ENCODE results near the gene OR10A4.
A peak's percentile ranks its signal among the peaks of the same experiment; 100 is the strongest.

OR10A4 gene

DNA sequence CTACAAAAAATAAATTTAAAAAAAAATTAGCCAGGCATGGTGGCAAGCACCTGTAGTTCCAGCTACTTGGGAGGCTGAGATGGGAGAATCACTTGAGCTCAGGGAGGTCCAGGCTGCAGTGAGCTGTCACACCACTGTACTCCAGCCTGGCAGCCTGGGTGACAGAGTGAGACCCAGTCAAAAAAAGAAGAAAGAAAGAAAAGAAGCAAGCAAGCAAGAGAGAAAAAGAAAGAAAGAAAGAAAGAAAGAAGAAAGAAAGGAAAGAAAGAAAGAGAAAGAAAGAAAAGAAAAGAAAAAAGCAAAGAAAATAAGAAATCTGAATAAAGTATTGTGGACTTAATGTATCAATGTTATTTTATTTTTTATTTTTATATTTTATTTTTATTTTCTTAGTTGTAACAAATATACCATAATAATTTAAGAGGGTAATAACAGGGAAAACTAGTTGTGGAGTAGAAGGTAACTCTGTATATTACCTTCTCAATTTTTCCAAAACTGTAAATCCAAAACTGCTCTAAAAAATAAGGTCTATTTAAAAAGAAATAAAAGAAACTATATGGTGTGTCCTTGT is 48.7 kb downstream of the OR10A4 start:
- no peak overlapping the region for H3K4me3 ChIP-seq (ENCODE audit: low read depth, low read length)
- TF ChIP-seq, protein P1, sequence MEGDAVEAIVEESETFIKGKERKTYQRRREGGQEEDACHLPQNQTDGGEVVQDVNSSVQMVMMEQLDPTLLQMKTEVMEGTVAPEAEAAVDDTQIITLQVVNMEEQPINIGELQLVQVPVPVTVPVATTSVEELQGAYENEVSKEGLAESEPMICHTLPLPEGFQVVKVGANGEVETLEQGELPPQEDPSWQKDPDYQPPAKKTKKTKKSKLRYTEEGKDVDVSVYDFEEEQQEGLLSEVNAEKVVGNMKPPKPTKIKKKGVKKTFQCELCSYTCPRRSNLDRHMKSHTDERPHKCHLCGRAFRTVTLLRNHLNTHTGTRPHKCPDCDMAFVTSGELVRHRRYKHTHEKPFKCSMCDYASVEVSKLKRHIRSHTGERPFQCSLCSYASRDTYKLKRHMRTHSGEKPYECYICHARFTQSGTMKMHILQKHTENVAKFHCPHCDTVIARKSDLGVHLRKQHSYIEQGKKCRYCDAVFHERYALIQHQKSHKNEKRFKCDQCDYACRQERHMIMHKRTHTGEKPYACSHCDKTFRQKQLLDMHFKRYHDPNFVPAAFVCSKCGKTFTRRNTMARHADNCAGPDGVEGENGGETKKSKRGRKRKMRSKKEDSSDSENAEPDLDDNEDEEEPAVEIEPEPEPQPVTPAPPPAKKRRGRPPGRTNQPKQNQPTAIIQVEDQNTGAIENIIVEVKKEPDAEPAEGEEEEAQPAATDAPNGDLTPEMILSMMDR (IDR thresholded peaks at IDR 0.05; ENCODE audit: low read depth, low read length): no peak

DNA sequence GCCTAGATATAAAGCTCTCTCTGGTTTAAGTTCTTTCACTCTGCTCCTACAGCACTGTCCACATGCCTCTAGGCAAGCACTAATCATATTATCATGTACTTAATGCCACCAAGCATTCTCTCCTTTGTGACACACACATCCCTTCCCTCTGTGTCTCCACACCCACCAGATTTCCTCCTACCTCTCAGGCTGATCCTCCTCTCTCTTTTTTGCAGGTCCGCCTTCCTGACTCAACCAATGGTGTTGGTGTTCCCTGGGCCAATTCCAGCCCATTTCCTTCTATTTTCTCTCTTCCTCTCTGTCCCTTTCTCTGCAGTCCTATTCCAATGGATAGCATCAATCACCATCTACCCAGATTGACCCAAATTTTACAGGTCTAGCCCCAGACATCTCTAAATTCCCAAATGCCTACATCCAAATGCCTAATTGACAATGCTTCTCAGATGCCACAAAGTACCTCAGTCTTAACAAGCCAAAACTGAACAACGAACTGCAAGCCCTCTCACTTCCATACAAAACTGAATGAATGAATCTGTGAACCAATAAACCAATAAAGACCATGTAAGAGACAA is 49.3 kb downstream of the OR10A4 start:
- H3K4me3 ChIP-seq (ENCODE audit: low read depth, low read length): peak overlapping the region; percentile 71

DNA sequence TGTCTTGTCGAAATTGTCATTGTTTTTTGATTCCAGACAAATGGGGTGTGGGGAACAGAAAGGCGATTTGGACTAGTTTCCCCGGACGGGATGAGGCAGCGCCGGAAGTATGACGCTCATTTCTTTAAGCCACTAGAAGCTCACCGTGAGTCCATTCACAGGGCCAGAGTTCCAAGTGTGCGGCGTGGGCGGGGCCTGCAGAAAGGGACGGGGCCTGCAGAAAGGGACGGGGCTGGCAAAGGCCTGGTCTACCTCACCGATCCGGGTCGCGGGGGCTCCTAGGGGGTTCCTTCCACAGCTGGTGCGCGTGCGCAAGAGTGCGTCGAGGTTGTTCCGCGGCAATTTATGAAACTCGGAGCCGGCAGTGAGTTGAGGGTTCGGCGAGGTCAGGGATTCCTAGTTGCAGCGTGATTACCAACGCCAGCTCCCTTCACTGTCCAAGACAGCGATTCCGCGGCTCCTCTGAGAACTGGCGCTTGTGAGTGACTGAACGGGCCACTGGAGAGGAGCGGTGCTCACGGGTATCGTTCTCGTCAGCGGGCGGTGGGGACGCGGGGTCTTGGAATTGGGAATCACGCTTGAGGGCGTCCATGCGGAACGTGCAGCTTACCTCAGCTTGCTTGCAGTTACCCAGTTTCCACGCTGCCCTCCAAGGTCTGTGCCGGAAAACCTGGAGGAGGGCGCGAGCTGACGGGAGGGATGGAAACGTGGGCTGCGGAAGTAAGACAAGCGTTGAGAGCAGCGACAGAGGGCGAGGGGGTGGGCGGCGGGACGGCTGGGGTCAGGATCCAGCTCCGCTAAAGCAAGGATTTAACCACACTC is 50.0 kb downstream of the OR10A4 start, which contains the start of gene ZNF215:
Gene ZNF215 (plus strand): TSS at position 219 of the 822 bp plus-strand sequence. CDS start 5,847 bp downstream, outside the sequence.
- TF ChIP-seq, protein P1 (IDR thresholded peaks at IDR 0.05; ENCODE audit: low read depth, low read length): no peak
- H3K4me3 ChIP-seq (ENCODE audit: low read depth, low read length): peak within 1 kb of the TSS; percentile 71

More for the DNA sequence above, 49.3 kb downstream of the OR10A4 start:
- TF ChIP-seq, protein P1 (IDR thresholded peaks at IDR 0.05; ENCODE audit: low read depth, low read length): no peak

DNA sequence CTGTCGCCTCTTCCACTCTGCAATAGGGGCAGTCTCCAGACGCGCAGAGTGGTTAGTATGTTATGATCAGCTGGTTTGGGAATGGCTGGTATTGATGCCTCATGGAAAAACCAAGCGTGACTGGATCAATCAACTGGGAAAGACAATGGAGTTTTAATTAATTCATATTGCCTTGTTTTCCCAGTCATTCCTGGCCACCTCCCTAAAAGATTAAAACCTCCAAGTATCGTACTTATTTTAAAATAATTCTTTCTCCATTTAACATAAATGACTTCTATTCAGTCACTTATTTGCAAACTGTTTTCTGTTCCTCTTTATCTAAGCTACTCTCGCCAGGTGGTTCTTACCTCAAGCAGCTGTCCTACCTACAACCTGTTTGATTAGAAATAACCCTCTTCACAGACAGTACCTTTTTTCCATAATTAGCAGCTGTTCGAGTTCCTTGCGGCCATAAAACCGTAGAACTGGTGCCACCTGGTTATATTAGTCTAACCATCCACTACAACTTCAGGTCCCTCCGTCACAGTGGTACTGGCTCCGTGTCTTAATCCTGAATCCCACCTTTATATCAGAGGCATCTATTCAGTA is 50.7 kb downstream of the OR10A4 start:
- TF ChIP-seq, protein P1 (IDR thresholded peaks at IDR 0.05; ENCODE audit: low read depth, low read length): no peak
- peak overlapping the region; percentile 71 for H3K4me3 ChIP-seq (ENCODE audit: low read depth, low read length)

Measured in WI38 (cell line).